HG02623 (cell line): ENCODE measurements around the gene IL13RA1.
"Not testable (repeated sequence)": the region's sequence is repeated elsewhere in the genome, so short reads cannot be mapped to it uniquely, and the experiment has no call there.

Experiments used
- ATAC-seq: cut with Tn5 transposase; IDR thresholded peaks from one replicate; pipeline ENCODE4 v1.9.1; 2021; ENCODE audit warnings: moderate library complexity; ENCODE audit not compliant: unreplicated experiment

Gene IL13RA1

DNA sequence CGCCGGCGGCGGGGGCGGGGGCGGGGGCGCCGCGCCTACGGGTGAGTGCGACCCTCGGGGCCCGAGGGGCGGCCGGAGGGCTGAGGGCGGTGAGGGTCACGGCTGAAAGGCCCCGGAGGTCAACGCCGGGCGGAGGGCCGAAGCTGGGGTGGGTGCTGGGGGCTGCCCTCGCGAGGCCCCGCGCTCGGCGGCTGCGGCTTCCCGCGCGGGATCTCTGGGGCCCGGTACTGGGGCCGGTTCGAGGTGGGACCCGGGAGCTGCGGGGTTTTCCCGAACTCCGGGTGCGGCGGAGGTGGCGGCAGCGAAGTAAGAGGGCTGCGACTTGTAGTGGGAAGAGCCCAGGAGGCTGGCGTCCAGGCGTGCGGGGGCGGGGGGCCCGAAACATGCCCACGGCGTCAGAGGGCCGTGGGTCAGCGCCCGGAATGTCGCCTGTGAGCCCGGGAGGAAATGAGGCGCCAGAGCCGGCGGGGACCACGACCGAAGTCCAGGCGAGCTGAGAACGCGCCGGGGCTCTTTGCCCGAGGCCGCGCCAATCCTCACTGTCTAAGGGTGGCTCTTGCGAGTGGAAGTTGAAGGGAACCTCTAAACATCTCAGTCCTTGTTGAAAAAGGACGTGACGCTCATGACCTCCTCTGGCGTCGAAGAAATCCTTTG, 407 bp downstream of the IL13RA1 start:
- peak; percentile 10 for ATAC-seq

DNA sequence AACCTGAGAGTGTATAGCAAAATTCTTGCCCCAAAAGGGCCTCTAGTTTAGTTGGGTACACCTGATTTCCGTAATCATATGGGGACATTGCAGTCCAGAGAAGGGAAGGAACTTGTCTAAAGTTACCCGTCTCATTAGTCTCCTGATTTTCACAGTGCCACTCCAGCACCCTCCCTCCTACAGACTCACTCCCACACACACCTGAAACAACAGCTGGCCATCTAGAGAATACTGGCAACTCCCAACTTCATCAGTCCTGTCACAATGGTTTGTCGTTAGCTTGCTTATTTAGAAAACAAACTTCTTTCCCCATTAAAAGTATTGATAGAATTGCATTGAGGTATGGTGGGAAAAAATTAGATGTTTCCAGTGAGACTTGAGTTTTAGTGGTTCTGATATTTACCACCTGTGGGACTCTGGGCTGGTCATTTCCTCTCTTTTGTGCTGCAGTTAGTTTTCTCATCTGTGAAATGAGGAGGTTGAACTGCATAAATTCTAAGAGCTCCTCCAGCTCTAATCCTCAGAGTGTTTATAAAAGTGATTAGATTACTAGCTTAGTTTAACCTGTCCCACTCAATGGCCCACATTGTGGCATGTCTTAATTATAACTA, 1.7 kb downstream of the IL13RA1 start:
- no peak for ATAC-seq

DNA sequence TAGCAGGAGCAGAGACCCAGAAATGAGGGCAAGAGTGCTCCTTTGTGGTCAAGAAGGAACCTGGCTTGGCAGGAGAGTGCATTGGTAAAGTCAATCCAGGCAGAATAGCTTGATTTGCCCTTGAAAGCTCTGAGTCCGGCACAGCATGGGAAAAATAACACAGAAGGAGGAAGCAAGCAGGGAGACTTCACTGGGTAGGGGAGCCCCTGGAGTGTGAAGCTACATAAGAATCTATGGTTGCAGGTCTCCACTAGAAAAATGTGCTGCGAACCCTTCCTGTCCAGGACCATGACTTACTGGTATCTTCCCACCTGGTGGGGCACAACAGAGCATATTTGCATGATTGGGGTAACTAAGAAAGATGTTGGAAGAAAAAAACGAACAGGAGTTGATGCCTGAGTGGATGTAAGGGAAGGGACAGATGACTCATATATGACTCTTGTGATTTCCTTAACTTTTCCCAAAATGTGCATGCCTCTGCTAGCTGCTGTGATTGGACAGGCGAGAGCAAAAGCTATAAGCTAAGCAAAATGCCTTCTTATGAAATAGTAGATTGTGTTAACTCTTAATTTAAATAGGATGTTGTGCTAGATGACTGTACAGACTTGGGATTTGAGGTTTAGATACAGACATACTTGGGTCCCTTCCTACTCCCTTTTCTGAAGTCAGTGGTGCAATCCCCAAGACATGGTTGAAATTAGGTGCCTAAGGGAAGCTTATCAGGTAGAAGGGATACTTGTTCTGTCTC, 3.3 kb downstream of the IL13RA1 start:
- ATAC-seq, result no peak

DNA sequence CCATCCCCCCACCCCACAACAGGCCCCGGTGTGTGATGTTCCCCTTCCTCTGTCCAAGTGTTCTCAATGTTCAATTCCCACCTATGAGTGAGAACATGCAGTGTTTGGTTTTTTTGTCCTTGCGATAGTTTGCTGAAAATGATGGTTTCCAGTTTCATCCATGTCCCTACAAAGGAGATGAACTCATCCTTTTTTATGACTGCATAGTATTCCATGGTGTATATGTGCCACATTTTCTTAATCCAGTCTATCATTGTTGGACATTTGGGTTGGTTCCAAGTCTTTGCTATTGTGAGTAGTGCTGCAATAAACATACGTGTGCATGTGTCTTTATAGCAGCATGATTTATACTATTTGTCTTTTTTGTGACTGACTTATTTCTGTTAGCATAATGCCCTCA, 5.1 kb downstream of the IL13RA1 start:
- ATAC-seq, result not testable (repeated sequence)

DNA sequence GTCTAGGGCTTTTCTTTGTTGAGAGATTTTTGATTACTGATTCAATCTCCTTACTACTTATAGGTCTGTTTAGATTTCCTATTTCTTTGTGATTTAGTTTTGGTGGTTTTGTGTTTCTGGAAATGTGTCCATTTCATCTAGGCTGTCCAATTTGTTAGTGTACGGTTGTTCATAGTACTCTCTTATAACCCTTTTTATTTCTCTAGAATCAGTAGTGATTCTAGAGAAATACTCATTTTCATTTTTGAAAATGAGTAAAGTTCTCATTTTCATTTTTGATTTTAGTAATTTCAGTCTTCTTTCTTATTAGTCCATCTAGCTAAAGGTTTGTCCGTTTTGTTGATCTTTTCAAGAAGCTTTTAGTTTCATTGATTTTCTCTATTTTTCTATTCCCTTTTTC, 7.5 kb downstream of the IL13RA1 start:
- ATAC-seq, result peak; percentile 43

DNA sequence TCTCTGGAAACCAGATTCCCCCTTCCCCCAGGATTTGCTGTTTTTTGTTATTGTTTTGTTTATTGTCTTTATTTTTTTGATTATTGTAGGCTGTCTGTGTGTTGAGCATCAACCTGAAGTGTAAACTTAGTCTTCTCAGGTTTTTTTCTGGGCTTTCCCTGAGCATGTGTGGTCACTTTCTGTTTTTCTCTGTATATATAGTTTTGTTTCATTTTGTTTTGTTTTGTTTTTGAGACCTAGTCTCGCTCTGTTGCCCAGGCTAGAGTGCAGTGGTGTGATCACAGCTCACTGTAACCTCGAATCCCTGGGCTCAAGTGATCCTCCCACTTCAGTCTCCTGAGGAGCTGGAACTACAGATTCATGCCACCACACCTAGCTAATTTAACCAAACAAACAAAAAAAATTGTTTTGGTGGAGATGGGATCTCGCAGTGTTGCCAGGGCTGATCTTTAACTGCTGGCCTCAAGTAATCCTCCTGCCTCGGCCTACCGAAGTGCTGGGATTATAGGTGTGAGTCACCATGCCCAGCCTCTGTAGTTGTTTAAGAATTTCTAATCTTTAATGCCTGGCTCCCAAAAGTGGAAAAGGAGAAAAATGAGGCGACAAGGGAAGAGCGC, 9.1 kb downstream of the IL13RA1 start:
- peak; percentile 72 for ATAC-seq

DNA sequence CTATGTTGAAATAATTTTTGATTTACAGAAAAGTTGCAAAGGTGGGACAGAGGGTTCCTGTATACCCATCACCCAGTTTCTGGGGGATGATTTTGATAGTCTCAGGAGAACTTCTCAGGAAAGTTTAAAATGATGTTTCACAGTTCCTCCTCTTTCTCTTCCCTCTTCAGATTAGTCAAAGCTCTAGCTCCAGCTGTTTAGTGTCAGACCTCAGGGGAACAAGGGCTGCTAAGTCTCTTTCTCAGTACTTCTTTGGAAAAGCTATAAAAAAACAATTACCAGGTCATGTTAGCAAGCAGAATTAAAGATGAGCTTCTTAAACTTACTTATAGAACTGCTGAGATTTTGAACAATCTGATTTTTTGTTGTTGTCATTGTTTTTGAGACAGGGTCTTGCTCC, 12.2 kb downstream of the IL13RA1 start:
- ATAC-seq, result no peak

DNA sequence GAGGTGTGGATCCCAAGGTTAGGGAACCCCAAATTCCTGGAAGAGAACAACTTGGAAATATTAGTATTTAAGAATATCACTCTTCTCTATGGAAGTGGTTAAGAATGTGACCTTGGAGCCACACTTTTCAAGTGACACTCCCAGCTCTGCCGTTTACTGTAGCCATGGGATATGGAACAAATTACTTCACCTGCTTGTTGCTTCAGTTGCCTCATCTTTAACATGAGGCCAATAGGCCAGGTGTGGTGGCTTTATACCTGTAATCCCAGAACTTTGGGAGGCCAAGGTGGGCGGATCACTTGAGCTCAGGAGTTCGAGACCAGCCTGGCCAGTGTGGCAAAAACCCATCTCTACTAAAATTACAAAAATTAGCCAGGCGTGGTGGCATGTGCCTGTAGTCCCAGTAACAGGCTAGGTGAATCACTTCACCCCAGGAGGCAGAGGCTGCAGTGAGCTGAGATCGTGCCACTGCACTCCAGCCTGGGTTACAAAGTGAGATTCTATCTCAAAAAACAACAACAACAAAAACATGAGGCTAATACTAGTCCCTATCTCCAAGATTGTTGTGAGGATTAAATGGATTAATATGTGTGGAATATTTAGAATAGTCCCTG, 13.0 kb downstream of the IL13RA1 start:
- no peak for ATAC-seq

DNA sequence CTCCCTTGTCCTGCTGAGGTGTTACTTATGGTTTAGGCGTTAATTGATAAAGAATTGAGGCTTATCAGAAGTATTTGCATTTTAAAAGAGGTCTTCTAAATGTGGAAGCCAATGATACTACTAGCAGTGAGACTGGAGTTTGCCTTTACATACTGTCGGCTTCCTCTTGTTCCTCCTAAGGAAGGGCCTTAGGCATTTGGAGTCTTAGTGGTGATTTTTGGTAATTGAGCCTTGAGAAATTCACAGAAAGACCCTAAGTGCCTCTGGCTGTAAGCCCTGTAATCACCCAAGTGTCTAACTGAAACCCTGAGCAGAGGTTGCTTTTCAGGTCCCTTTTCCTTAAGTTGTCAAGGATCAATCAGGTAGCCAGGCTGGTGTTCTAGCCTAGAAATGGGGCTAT, 14.8 kb downstream of the IL13RA1 start:
- no peak for ATAC-seq

DNA sequence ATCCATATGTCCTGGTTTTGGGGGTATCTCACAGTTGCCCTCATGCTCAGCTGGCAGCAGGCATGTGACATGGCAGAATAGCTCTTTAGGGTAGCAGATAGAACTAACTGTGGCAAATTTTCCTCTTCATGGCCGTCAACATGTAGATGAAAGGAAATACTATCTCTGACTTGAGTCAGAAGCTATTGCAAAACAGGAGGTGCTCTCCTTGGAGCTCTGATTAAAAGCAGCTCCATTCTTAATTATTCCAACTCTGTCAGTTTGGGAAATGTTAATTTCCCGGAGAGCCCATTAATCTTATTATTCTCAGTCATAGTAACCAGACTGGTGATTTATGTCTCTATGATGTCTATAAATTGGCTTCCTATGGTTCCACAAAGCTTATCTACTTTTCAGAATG, 18.2 kb downstream of the IL13RA1 start:
- ATAC-seq, result no peak

DNA sequence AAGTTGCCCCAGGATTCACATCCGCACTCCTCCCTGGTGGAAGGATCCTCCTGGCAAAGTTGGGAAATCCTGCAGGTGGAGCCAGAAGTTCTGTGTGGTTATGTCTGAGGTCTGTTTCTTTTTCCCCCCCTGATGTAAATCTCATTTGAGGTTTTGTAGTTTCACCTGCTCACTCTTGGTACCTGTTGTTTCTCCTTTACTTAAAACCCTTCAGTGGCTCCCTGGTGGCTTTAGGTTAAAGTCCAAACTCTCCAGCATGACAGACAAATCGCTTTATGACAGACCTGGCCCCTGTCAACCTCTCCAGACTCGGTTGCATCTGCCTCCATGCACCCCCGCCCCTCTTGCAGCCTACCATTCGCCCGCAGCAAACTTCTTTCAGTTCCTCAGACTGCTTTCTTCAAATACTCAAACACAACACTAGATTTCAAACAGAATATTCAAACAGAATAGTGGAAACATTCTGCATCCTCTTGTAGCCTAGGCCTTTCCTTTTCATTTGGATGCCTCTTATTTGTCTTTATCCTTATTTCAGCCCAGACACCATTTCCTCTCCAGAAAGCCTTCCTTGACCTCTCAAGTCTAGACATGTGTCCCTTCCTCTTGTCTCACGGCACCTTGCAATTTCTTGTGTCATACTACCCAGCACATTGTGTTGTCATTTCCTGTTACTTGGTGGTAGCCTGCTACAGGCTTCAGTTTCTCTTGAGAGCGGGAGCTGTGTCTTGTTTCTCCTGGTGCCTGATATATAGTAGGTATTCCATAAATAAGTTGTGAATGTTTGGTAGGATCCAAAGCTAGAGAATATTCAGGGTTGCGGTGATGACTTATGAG, 24.8 kb downstream of the IL13RA1 start:
- peak; percentile 87 for ATAC-seq

DNA sequence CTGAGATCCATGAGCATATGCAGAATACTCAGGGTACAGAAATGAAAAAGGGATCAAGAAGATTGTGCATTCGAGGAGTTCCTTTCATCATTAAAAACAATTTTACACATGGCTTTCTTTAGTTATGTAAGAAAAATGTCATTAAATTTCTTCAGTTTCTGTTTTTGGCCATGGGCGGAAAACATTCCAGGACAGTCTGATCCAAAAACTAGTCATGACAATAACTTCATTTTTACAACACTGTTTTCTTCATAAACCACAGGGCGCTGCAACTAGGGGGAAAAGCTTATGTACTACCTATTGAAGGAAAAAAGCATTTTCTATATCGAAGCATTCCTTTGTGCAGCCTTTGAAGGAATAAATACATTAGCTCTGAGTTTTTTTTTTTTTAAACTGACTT, 28.2 kb downstream of the IL13RA1 start:
- ATAC-seq, result no peak

DNA sequence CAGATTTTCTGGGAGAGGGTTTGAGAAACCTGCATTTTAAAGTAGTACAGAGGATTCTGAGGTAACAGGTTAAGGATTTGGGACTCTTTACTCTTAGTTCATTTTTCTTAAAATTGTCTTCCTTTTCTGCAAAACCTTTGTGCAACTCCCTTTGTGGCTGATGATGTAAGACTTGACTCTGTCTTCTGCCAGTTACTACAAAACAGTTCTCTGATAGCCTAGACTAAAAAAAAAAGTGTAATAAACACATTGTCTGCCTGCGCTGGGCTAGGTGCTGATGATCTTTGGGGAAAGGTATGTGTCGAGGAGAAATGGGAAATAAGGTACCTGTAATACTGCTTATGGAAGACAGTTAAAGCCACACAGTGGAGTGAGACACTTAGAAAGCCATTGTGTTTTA, 28.7 kb downstream of the IL13RA1 start:
- no peak for ATAC-seq

DNA sequence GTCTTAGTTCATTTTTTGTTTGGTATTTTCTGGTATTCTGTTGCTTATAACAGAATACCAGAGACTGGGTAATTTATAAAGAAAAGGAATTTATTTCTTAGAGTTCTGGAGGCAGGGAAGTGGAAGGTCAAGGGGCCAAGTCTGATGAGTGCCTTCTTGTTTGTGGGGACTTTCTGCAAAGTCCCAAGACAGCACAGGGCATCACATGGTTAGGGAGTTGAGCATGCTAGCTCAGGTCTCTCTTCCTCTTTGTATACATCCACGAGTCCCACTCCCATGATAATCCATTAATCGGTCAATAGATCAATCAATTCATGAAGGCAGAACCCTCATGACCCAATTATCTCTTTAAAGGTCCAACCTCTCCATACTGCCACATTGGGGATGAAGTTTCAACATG, 31.1 kb downstream of the IL13RA1 start:
- ATAC-seq, result no peak

DNA sequence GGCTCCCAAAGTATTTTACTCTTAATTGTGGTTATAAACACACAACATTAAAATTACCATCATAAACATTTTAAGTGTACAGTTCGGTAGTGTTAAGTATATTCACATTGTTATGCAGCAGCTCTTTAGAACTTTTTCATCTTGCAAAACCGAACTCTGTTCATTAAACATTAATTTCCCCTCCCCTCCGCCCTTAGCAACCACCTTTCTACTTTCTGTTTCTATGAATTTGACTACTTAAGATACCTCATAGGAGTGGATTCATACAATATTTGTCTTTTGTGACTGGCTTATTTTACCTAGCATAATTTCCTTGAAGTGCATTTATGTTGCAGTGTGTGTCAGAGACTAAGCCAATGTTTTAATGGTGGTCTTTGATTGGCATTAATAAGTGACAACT, 32.6 kb downstream of the IL13RA1 start:
- no peak for ATAC-seq

DNA sequence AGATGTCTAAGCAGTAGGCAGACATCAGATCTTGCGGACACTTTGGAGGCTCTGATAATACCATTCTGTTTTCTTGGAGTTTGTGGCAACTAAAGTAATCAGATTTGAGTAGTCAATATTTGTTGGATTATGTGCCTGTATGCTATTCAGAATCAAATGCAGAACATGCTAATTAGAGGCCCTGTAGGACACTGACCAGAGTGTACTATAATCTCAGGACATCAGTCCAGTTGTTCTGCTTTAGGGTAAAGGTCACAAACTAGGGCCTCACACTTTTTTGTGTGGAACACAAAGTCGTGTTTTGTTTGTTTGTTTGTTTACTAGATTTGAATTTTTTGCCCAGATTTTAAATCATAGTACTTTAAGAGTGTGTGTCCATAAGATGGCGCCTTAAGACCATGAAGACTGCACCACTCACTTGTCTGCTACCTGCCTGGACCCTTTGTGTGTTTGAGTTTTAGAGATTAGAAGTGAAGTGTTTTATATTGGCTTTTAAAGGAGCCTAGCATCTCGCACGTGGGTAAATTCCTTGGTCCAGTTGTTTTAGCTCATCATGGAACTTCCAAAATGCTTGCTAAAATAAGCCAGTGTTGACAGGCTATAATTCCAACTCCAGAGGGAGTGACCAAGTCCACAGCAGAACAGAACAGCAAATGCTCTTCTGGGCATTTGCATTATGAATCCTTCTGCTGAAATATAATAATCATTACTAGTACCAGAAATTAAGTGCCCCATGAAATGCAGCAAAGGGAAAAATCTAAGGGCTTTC, 34.7 kb downstream of the IL13RA1 start:
- no peak for ATAC-seq

DNA sequence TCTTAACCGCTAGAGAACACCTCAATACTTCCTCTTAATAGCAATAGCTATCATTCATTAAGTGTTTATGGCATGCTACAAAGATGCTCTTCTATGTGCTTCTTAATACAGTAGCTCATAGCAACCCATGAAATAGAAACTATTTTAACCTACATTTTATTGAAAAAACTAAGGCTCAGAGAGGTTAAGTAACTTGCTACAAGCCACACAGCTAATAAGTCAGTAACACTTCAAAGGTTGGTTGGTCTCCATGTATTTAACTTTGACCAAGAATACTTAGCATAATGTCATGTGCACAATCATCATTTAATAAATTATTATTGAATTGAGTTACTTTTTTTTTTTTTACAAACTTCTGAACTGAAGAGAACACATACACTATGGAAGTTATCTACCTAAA, 36.1 kb downstream of the IL13RA1 start:
- no peak for ATAC-seq

DNA sequence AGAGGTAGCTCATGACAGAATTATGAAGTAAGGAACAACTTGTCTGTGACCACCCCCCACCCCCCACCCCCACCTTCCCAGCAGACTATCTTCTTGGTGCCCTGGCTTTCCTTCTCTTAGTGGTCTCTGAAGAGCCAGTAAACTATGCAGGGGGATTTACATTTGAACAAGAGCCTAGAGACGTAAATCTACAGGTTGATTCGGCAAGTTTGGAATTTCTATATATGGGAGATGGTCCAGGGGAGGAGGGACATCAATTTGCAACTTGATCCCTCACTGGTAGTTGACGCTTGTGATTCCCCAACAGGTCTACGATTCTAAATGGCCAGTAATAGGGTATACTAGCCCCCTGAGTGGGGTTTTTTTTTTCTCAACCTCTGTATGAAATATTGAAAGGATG, 36.7 kb downstream of the IL13RA1 start:
- ATAC-seq, result no peak

DNA sequence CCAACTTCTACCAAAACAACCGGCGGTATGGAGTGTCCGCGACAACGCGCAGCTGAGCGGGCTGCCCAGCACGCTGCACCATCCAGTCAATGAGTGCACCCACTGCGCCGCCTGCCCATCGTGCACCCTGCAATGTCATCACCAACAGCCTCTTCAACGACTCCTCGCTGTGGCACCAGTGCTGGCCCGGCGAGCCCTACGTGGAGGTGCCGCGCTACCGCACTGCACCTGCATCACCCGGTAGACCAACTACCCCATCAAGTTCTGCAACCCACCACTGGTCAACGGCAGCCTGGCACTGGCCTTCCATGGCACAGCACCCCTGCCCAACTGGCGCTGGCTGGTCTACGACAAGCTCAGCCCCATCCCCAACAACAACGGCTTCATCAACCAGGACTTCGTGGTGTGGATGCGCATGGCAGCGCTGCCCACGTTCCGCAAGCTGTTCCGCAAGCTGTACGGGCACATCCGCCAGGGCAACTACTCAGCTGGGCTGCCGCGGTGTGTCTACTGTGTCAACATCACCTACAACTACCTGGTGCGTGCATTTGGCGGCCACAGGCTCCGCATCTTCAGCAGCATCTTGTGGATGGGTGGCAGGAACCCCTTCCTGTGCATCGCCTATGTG, 42.8 kb downstream of the IL13RA1 start:
- no peak for ATAC-seq
